Astrocyte (in vitro differentiated cells and primary cell): ENCODE measurements around the gene PDE11A. TPM values are rescaled to one million over a fixed set of nuclear protein-coding genes. Genes with fewer than 3 reads are reported as not detected.

Experiments
- DNase-seq: peaks from one replicate; pipeline ENCODE4 v3.0.0-alpha.2; 2010; ENCODE audit warnings: low read depth
- FAIRE-seq: peaks from 2 replicates; lab custom pipeline; 2011; peaks lifted over from hg19 to GRCh38; lab: Jason Lieb, UNC
- H2AFZ ChIP-seq: 2 replicates; pipeline ENCODE4 v1.6.0; 2012; ENCODE audit warnings: low read depth, low read length, inconsistent platforms
- H3K27ac ChIP-seq: 2 replicates; pipeline ENCODE4 v1.5.1; 2011; ENCODE audit warnings: low read depth, low read length, inconsistent platforms
- H3K27me3 ChIP-seq: 2 replicates; pipeline ENCODE4 v1.6.0; 2011; ENCODE audit warnings: low read length, inconsistent platforms; ENCODE audit not compliant: insufficient read depth
- H3K36me3 ChIP-seq: 2 replicates; pipeline ENCODE4 v1.5.1; 2011; ENCODE audit warnings: low read length, inconsistent platforms; ENCODE audit not compliant: insufficient read depth
- H3K4me1 ChIP-seq: 2 replicates; pipeline ENCODE4 v1.5.1; 2011; ENCODE audit warnings: low read length, inconsistent platforms; ENCODE audit not compliant: insufficient read depth
- H3K4me2 ChIP-seq: 2 replicates; pipeline ENCODE4 v1.6.0; 2012; ENCODE audit warnings: low read length, inconsistent platforms
- H3K4me3 ChIP-seq: 2 replicates; pipeline ENCODE4 v1.5.1; 2011; ENCODE audit warnings: low read depth, mild to moderate bottlenecking, low read length, inconsistent platforms; ENCODE audit not compliant: insufficient read depth
- H3K79me2 ChIP-seq: 2 replicates; pipeline ENCODE4 v1.6.0; 2012; ENCODE audit warnings: mild to moderate bottlenecking, low read length, inconsistent platforms; ENCODE audit not compliant: insufficient read depth
- H3K9ac ChIP-seq: 2 replicates; pipeline ENCODE4 v1.6.0; 2012; ENCODE audit warnings: mild to moderate bottlenecking, low read length, inconsistent platforms
- H3K9me3 ChIP-seq: 2 replicates; pipeline ENCODE4 v1.5.1; 2012; ENCODE audit warnings: low read depth, mild to moderate bottlenecking, low read length, inconsistent platforms; ENCODE audit not compliant: insufficient read depth
- H4K20me1 ChIP-seq: 2 replicates; pipeline ENCODE4 v1.6.0; 2012; ENCODE audit warnings: low read length, inconsistent platforms; ENCODE audit not compliant: insufficient read depth
- H3K27ac Mint-ChIP-seq: one replicate; pipeline ENCODE4 v1.8.0; 2021; ENCODE audit warnings: mild to moderate bottlenecking, mixed read lengths; ENCODE audit not compliant: unreplicated experiment
- H3K27me3 Mint-ChIP-seq: one replicate; pipeline ENCODE4 v1.8.0; 2021; ENCODE audit warnings: low read depth, mixed read lengths; ENCODE audit not compliant: unreplicated experiment
- H3K36me3 Mint-ChIP-seq: one replicate; pipeline ENCODE4 v1.8.0; 2021; ENCODE audit warnings: low read depth, mixed read lengths; ENCODE audit not compliant: unreplicated experiment
- H3K4me1 Mint-ChIP-seq: one replicate; pipeline ENCODE4 v1.8.0; 2021; ENCODE audit warnings: low read depth, mixed read lengths; ENCODE audit not compliant: unreplicated experiment
- H3K4me3 Mint-ChIP-seq: one replicate; pipeline ENCODE4 v1.8.0; 2021; ENCODE audit warnings: mild to moderate bottlenecking, moderate library complexity, mixed read lengths; ENCODE audit not compliant: unreplicated experiment
- H3K9me3 Mint-ChIP-seq: one replicate; pipeline ENCODE4 v1.8.0; 2021; ENCODE audit warnings: mild to moderate bottlenecking, mixed read lengths; ENCODE audit not compliant: unreplicated experiment
- EZH2 ChIP-seq: IDR thresholded peaks from 2 replicates; pipeline ENCODE4 v1.6.1; 2012; ENCODE audit warnings: mild to moderate bottlenecking, low read length, inconsistent platforms; ENCODE audit not compliant: insufficient read depth
- total RNA-seq: library from RNA; stranded (reverse); gene quantifications from 2 replicates; pipeline ENCODE4 v1.2.1, GENCODE V29; 2021
- TF ChIP-seq, protein P1 (sequence below): IDR thresholded peaks from 2 replicates; pipeline ENCODE4 v1.5.1; 2011; ENCODE audit warnings: low read depth, mild to moderate bottlenecking, inconsistent platforms, low read length, moderate library complexity; ENCODE audit not compliant: insufficient read depth

Gene PDE11A
- total RNA-seq, 1 donor from 2014 or later, result 0.45 TPM

GRCh38 chr2:177872286-177872685 lies 200.3 kb downstream of the PDE11A start:
- H4K20me1 ChIP-seq, result no peaks in the 10 kb centered on the region
- no peaks in the 10 kb centered on the region for H3K4me1 ChIP-seq
- no peak overlapping the region for H3K4me3 ChIP-seq
- H3K79me2 ChIP-seq, result no peaks in the 10 kb centered on the region
- TF ChIP-seq EZH2, result no peak
- TF ChIP-seq, protein P1, sequence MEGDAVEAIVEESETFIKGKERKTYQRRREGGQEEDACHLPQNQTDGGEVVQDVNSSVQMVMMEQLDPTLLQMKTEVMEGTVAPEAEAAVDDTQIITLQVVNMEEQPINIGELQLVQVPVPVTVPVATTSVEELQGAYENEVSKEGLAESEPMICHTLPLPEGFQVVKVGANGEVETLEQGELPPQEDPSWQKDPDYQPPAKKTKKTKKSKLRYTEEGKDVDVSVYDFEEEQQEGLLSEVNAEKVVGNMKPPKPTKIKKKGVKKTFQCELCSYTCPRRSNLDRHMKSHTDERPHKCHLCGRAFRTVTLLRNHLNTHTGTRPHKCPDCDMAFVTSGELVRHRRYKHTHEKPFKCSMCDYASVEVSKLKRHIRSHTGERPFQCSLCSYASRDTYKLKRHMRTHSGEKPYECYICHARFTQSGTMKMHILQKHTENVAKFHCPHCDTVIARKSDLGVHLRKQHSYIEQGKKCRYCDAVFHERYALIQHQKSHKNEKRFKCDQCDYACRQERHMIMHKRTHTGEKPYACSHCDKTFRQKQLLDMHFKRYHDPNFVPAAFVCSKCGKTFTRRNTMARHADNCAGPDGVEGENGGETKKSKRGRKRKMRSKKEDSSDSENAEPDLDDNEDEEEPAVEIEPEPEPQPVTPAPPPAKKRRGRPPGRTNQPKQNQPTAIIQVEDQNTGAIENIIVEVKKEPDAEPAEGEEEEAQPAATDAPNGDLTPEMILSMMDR, result no peak
- H3K27me3 Mint-ChIP-seq, result no peaks in the 10 kb centered on the region
- H3K9me3 ChIP-seq, result no peaks in the 10 kb centered on the region
- no peaks in the 10 kb centered on the region for H3K27me3 ChIP-seq
- no peaks in the 10 kb centered on the region for H3K36me3 ChIP-seq
- no peak overlapping the region for H3K4me2 ChIP-seq
- H3K9ac ChIP-seq, result no peak overlapping the region
- H3K4me3 Mint-ChIP-seq, result no peak overlapping the region
- no peak overlapping the region for H2AFZ ChIP-seq
- DNase-seq (no peak), FAIRE-seq (no peak)
- no peaks in the 10 kb centered on the region for H3K4me1 Mint-ChIP-seq
- H3K27ac Mint-ChIP-seq, result no peak overlapping the region
- H3K27ac ChIP-seq, result no peak overlapping the region
- H3K36me3 Mint-ChIP-seq, result no peaks in the 10 kb centered on the region
- H3K9me3 Mint-ChIP-seq, result no peaks in the 10 kb centered on the region

DNA sequence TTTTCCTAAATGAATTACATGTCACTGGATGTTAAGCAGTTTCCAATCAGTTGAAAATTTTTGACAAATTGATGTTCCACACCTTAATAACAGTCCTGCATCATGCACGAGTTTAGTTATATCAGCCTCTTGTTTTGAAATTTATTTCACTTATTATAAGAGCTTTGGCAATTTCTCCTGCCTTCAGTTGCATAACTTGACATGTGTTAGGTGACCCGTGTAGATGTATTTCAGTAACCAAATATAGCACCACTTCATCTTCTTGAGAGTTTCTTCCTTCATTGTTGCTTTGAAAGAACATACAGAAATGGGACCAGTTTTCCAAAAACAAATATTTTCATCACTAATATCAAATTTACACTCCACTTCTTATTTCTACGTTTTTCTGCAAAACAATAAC lies 202.7 kb downstream of the PDE11A start:
- Histone ChIP-seq H4K20me1 (no peaks in the 10 kb centered on the region), H3K4me1 (no peaks in the 10 kb centered on the region), H3K9ac (no peak overlapping the region), H3K9me3 (no peaks in the 10 kb centered on the region), H3K79me2 (no peaks in the 10 kb centered on the region), H3K4me3 (no peak overlapping the region), H3K4me2 (no peak overlapping the region), H3K27ac (no peak overlapping the region), H3K27me3 (no peaks in the 10 kb centered on the region), H3K36me3 (no peaks in the 10 kb centered on the region), H2AFZ (no peak overlapping the region)
- DNase-seq (no peak), FAIRE-seq (no peak)
- TF ChIP-seq EZH2, result no peak
- TF ChIP-seq, protein P1, result no peak
- no peak overlapping the region for H3K27ac Mint-ChIP-seq
- H3K4me1 Mint-ChIP-seq, result peaks cover 4% of the 10 kb centered on the region
- no peaks in the 10 kb centered on the region for H3K36me3 Mint-ChIP-seq
- no peaks in the 10 kb centered on the region for H3K9me3 Mint-ChIP-seq
- H3K4me3 Mint-ChIP-seq, result no peak overlapping the region
- H3K27me3 Mint-ChIP-seq, result no peaks in the 10 kb centered on the region

DNA sequence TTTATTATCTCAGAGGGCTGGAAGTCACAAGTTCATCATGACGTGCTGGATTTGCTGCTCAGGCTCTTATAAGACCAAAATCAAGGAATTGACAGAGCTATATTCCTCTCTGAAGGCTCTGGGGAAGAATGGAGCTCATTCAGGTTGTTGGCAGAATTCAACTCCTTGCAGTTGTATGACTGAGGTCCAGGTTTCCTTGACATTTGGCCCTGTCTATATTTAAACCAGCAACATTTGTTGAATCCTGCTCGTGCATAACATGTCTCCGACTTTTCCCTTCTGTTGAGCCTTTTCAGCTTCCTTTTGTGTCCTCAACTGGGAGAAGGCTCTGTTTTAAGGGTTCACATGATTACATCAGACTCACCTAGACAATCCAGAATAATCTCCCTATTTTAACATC lies 203.4 kb downstream of the PDE11A start:
- H3K79me2 ChIP-seq, result no peaks in the 10 kb centered on the region
- no peak overlapping the region for H2AFZ ChIP-seq
- Mint-ChIP-seq H3K27ac (no peak overlapping the region), H3K4me1 (peaks cover 4% of the 10 kb centered on the region), H3K9me3 (no peaks in the 10 kb centered on the region), H3K36me3 (no peaks in the 10 kb centered on the region), H3K27me3 (no peaks in the 10 kb centered on the region), H3K4me3 (no peak overlapping the region)
- no peaks in the 10 kb centered on the region for H3K27me3 ChIP-seq
- no peaks in the 10 kb centered on the region for H3K9me3 ChIP-seq
- FAIRE-seq (no peak), DNase-seq (no peak)
- H3K4me3 ChIP-seq, result no peak overlapping the region
- no peak overlapping the region for H3K27ac ChIP-seq
- no peaks in the 10 kb centered on the region for H4K20me1 ChIP-seq
- H3K36me3 ChIP-seq, result no peaks in the 10 kb centered on the region
- TF ChIP-seq, protein P1, result no peak
- no peak for TF ChIP-seq EZH2
- no peak overlapping the region for H3K4me2 ChIP-seq
- H3K4me1 ChIP-seq, result no peaks in the 10 kb centered on the region
- H3K9ac ChIP-seq, result no peak overlapping the region
